Hair follicular keratinocyte (primary cell): ENCODE measurements around the gene RUNX1. TPM values are rescaled to one million over a fixed set of nuclear protein-coding genes. Genes with fewer than 3 reads are reported as not detected.

Source experiments
- total RNA-seq: library from RNA; depleted of rRNA; stranded (reverse); fragments of >200 nt; gene quantifications from 2 replicates; pipeline ENCODE4 v1.2.3, GENCODE V29; 2015

The RUNX1 gene
- 10.3 and 17.9 TPM in 2 replicates for total RNA-seq

DNA sequence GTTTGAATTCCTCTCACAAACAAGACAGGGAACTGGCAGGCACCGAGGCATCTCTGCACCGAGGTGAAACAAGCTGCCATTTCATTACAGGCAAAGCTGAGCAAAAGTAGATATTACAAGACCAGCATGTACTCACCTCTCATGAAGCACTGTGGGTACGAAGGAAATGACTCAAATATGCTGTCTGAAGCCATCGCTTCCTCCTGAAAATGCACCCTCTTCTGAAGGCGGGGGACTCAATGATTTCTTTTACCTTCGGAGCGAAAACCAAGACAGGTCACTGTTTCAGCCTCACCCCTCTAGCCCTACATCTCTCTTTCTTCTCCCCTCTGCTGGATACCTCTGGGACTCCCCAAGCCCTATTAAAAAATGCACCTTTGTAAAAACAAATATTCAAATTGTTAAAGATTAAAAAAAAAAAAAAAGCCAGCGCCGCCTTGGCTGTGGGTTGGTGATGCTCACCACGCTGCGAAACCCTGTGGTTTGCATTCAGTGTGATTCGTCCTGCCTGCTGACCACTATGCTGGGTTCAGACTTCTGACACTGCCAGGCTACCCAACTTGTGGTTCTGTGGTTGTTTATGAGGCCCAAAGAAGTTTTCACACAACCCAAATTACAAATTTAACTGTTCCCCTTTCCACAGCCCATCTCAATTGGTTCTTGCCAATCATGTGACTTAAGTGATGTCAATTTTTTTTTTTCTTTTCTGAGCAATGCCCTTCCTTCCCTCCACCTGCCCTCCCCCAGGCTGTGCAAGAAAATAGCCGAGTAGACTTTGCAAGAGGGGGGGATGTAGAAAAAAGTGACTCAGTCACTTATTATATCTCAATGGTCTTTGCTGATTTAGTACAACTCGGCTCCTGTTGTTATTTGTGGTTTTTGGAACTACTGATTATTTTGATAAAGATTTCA lies at the start of gene RUNX1:
RUNX1 (minus strand) TSS at position 597 of the 912 bp plus-strand sequence.

